Measurements from ENCODE around the gene SGMS2. TPM values are rescaled to one million over a fixed set of nuclear protein-coding genes. Genes with fewer than 3 reads are reported as not detected.

The SGMS2 gene
- total RNA-seq, 2 experiments from 2014 or later: not detected

DNA sequence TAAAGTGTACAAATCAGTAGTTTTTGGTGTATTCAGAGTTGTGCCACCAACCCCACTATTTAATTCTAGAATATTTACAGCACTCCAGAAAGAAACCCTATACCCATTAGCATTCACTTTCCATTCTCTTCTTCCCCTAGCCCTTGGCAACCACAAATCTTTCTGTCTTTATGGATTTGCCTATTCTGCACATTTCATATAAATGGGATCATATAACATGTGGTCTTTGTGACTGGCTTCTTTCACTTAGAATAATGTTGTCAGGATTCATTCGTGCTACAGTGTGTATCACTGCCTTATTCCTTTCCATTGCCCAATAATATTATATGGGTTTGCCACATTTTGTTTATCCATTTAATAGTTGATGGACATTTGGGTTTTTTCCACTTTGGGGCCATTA lies 32.2 kb downstream of the SGMS2 start:
- Mint-ChIP-seq H3K4me1 (ENCODE audit: low read depth) (no peaks in the 10 kb centered on the region), H3K27me3 (ENCODE audit: low read depth) (peaks cover 16% of the 10 kb centered on the region), H3K9me3 (ENCODE audit: insufficient read depth) (no peaks in the 10 kb centered on the region), H3K27ac (no peak overlapping the region), H3K36me3 (ENCODE audit: low read depth) (no peaks in the 10 kb centered on the region), H3K4me3 (no peak overlapping the region)
- CTCF ChIA-PET: no interaction called here
- ATAC-seq (no peak), DNase-seq (no peak)
- POLR2A ChIA-PET: no interaction called here

GRCh38 chr4:107857741-107858140 lies 33.0 kb downstream of the SGMS2 start:
- CTCF ChIA-PET: no interaction called here
- Mint-ChIP-seq H3K27me3 (ENCODE audit: low read depth) (peaks cover 14% of the 10 kb centered on the region), H3K4me3 (no peak overlapping the region), H3K36me3 (ENCODE audit: low read depth) (no peaks in the 10 kb centered on the region), H3K4me1 (ENCODE audit: low read depth) (no peaks in the 10 kb centered on the region), H3K27ac (no peak overlapping the region), H3K9me3 (ENCODE audit: insufficient read depth) (no peaks in the 10 kb centered on the region)
- DNase-seq: no peak
- ATAC-seq: no peak
- POLR2A ChIA-PET: no interaction called here

GRCh38 chr4:107858158-107858742 lies 33.5 kb downstream of the SGMS2 start:
- ChIA-PET CTCF (no interaction called here), POLR2A (no interaction called here)
- Mint-ChIP-seq H3K27ac (no peak overlapping the region), H3K9me3 (ENCODE audit: insufficient read depth) (no peaks in the 10 kb centered on the region), H3K27me3 (ENCODE audit: low read depth) (peaks cover 18% of the 10 kb centered on the region), H3K36me3 (ENCODE audit: low read depth) (no peaks in the 10 kb centered on the region), H3K4me3 (no peak overlapping the region), H3K4me1 (ENCODE audit: low read depth) (no peaks in the 10 kb centered on the region)
- ATAC-seq: no peak
- DNase-seq: no peak

- no peak overlapping the region for H3K4me3 Mint-ChIP-seq
- ATAC-seq (peak; percentile 51), DNase-seq (peak; percentile 21)
- H3K4me1 Mint-ChIP-seq (ENCODE audit: low read depth): no peaks in the 10 kb centered on the region
- peaks cover 6% of the 10 kb centered on the region for H3K27me3 Mint-ChIP-seq (ENCODE audit: low read depth)
- no peak overlapping the region for H3K27ac Mint-ChIP-seq
- H3K36me3 Mint-ChIP-seq (ENCODE audit: low read depth): no peaks in the 10 kb centered on the region
- ChIA-PET POLR2A (no interaction called here), CTCF (no interaction called here)
- H3K9me3 Mint-ChIP-seq (ENCODE audit: insufficient read depth): no peaks in the 10 kb centered on the region
Observed at GRCh38 chr4:107862658-107863057, 37.9 kb downstream of the SGMS2 start.

DNA sequence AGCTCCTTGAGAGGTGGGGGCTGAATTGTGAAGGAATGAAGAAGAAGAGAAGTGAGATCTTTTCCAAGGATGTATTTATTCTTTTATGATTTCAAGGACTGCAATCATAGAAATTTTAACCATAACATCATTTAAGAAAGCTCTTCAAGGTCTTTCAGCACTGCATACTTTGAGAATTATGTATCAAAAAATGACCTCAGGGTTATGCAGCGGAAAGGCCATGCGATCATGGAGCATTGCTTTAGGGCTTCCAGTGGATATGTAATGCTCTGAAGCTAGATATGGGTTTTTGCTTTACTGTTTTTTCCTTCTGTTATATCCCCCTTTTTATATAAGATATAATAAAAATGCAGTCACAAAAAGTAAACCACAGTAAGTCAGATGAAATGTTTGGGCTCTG lies 38.7 kb downstream of the SGMS2 start:
- POLR2A ChIA-PET: no interaction called here
- no peak overlapping the region for H3K4me3 Mint-ChIP-seq

GRCh38 chr4:107863850-107864371 lies 39.2 kb downstream of the SGMS2 start:
- Mint-ChIP-seq H3K27me3 (ENCODE audit: low read depth) (peaks cover 6% of the 10 kb centered on the region), H3K36me3 (ENCODE audit: low read depth) (no peaks in the 10 kb centered on the region), H3K27ac (no peak overlapping the region), H3K9me3 (ENCODE audit: insufficient read depth) (no peaks in the 10 kb centered on the region), H3K4me3 (no peak overlapping the region), H3K4me1 (ENCODE audit: low read depth) (no peaks in the 10 kb centered on the region)
- ChIA-PET POLR2A (no interaction called here), CTCF (no interaction called here)
- ATAC-seq (no peak), DNase-seq (no peak)

More for the DNA sequence above, 38.7 kb downstream of the SGMS2 start:
- CTCF ChIA-PET: no interaction called here
- no peaks in the 10 kb centered on the region for H3K36me3 Mint-ChIP-seq (ENCODE audit: low read depth)
- H3K27ac Mint-ChIP-seq: no peak overlapping the region
- peaks cover 6% of the 10 kb centered on the region for H3K27me3 Mint-ChIP-seq (ENCODE audit: low read depth)
- no peaks in the 10 kb centered on the region for H3K9me3 Mint-ChIP-seq (ENCODE audit: insufficient read depth)
- ATAC-seq: no peak
- DNase-seq: no peak
- no peaks in the 10 kb centered on the region for H3K4me1 Mint-ChIP-seq (ENCODE audit: low read depth)

DNA sequence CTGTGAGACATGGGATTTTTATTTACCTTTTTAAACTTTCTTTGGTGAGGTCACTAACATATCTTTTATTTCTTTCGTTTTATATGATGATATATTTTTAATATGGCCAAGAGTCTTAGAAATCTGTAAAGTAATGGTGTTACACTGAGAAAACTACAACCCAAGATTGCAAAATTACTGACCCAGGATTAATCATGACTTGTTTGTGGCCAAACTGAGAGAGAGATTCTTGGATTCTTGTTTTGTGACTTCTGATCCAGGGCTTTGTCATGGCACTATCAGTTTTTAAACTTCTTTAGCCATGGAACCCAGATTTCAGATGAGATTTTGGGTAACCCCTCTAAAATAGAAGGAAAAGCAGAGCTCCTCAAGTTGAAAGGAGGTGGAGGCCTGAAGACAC lies 42.0 kb downstream of the SGMS2 start:
- ChIA-PET POLR2A (no interaction called here), CTCF (no interaction called here)
- Mint-ChIP-seq H3K27me3 (ENCODE audit: low read depth) (peaks cover 13% of the 10 kb centered on the region), H3K36me3 (ENCODE audit: low read depth) (no peaks in the 10 kb centered on the region), H3K4me3 (no peak overlapping the region), H3K4me1 (ENCODE audit: low read depth) (no peaks in the 10 kb centered on the region), H3K9me3 (ENCODE audit: insufficient read depth) (no peaks in the 10 kb centered on the region), H3K27ac (no peak overlapping the region)
- ATAC-seq (no peak), DNase-seq (no peak)

GRCh38 chr4:107870236-107870635 lies 45.5 kb downstream of the SGMS2 start:
- ChIA-PET CTCF (no interaction called here), POLR2A (no interaction called here)
- Mint-ChIP-seq H3K4me3 (no peak overlapping the region), H3K4me1 (ENCODE audit: low read depth) (no peaks in the 10 kb centered on the region), H3K36me3 (ENCODE audit: low read depth) (no peaks in the 10 kb centered on the region), H3K9me3 (ENCODE audit: insufficient read depth) (no peaks in the 10 kb centered on the region), H3K27ac (no peak overlapping the region), H3K27me3 (ENCODE audit: low read depth) (peaks cover 9% of the 10 kb centered on the region)
- no peak for DNase-seq
- ATAC-seq: no peak

DNA sequence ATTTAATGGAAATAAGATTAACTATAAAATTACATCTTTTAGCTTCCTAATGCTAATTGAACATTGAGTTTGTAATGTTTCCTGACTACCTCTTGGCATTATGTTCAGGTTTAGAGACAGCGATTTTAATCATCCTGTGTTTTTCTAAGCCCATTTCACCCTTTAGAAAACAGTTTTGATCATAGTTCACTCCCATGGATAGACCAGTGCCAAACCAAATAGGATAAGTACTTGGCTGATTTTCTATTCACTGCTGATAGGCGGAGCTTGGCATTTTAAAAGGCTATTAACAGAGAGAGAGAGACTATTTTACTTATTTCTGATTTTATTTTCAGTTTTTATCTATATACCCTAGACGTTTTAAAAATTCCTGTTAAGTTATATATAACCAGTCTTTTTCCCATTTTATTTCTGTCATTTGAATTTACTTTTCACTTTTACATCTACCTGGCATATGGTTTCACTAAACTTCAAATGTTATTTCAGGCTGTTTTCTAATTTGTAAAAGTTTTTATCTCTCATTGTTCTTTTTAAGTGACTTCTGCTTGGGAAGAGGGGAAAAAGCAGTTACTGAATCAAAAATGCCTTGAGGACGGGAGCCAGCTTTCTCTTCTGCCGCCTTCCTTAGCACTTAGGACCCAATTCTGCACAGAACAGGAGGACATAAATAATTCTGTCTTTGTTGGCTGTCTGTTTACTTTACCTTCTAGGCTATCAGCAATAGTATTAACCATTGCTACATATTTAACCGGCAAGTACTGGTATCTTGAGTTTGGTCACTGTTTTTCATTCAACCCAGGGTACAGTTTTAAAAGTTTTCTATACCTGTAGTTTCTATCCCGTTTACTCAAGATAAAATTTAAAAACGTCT lies 46.4 kb downstream of the SGMS2 start:
- ATAC-seq (no peak), DNase-seq (no peak)
- no peaks in the 10 kb centered on the region for H3K9me3 Mint-ChIP-seq (ENCODE audit: insufficient read depth)
- H3K4me3 Mint-ChIP-seq: no peak overlapping the region
- ChIA-PET CTCF (no interaction called here), POLR2A (no interaction called here)
- H3K36me3 Mint-ChIP-seq (ENCODE audit: low read depth): no peaks in the 10 kb centered on the region
- H3K4me1 Mint-ChIP-seq (ENCODE audit: low read depth): no peaks in the 10 kb centered on the region
- H3K27ac Mint-ChIP-seq: no peak overlapping the region
- peaks cover 9% of the 10 kb centered on the region for H3K27me3 Mint-ChIP-seq (ENCODE audit: low read depth)

DNA sequence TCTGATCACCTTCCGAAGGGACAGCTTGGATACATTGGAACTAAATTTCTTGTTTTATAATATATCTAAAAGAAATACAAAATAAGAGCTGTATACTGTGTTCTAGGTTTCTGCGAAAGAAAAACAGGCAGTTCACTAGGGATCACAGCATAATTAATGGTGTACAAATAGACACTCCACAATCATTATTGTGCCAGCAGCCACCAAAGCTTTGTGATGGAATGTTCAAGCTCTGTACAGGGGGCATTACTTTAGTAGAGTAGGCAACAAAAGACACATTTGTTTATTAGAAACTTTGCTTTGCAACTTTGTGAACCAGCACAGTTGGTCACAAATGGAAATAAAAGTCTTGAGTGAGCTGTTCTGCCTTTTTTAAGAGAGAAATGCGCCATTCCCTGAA lies 49.3 kb downstream of the SGMS2 start:
- H3K27me3 Mint-ChIP-seq (ENCODE audit: low read depth): peaks cover 8% of the 10 kb centered on the region
- ChIA-PET CTCF (no interaction called here), POLR2A (no interaction called here)
- DNase-seq (no peak), ATAC-seq (no peak)
- H3K4me1 Mint-ChIP-seq (ENCODE audit: low read depth): no peaks in the 10 kb centered on the region
- no peaks in the 10 kb centered on the region for H3K36me3 Mint-ChIP-seq (ENCODE audit: low read depth)
- H3K27ac Mint-ChIP-seq: no peak overlapping the region
- H3K9me3 Mint-ChIP-seq (ENCODE audit: insufficient read depth): no peaks in the 10 kb centered on the region
- no peak overlapping the region for H3K4me3 Mint-ChIP-seq

DNA sequence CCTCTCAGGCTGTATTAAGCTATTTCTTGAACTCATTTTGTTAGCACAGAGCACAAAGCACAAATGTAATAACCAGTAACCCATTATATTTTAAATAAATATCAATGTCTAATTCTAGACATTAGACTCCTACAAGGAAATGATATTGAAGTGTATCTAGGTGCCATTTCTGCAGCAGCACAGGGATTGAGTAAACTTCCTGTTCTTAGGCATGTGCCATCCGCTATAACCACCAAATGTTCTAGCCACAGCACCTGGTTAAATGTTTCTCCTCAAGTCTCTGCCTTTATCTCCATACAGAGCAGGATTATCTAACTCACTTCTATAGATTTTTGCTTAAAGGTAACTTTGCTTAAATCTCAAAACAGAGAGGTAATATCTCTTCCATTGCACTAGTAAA lies 51.4 kb downstream of the SGMS2 start:
- H3K36me3 Mint-ChIP-seq (ENCODE audit: low read depth): no peaks in the 10 kb centered on the region
- POLR2A ChIA-PET: no interaction called here
- ATAC-seq (no peak), DNase-seq (no peak)
- no peak overlapping the region for H3K4me3 Mint-ChIP-seq
- H3K27ac Mint-ChIP-seq: no peak overlapping the region
- CTCF ChIA-PET: no interaction called here
- H3K9me3 Mint-ChIP-seq (ENCODE audit: insufficient read depth): no peaks in the 10 kb centered on the region
- no peaks in the 10 kb centered on the region for H3K4me1 Mint-ChIP-seq (ENCODE audit: low read depth)
- peaks cover 2% of the 10 kb centered on the region for H3K27me3 Mint-ChIP-seq (ENCODE audit: low read depth)

- ATAC-seq: no peak
- Mint-ChIP-seq H3K9me3 (ENCODE audit: insufficient read depth) (no peaks in the 10 kb centered on the region), H3K4me3 (no peak overlapping the region), H3K36me3 (ENCODE audit: low read depth) (no peaks in the 10 kb centered on the region), H3K4me1 (ENCODE audit: low read depth) (no peaks in the 10 kb centered on the region), H3K27me3 (ENCODE audit: low read depth) (peaks cover 6% of the 10 kb centered on the region), H3K27ac (no peak overlapping the region)
- POLR2A ChIA-PET: no interaction called here
- no peak for DNase-seq
- CTCF ChIA-PET: no interaction called here
Observed at GRCh38 chr4:107877361-107877760, 52.6 kb downstream of the SGMS2 start.

Measured in activated CD8-positive, alpha-beta T cell treated with anti-CD3 and anti-CD28 coated beads, Interleukin-2, amount 10 ng/mL, durations not matched to agents 7 days and 5 days (primary cell).